ENCODE results near the gene NFE2.

- TF ChIP-seq CTCF (IDR thresholded peaks at IDR 0.05; ENCODE audit: low read length) = no peak
- TF ChIP-seq EZH2 (IDR thresholded peaks at IDR 0.05; ENCODE audit: borderline replicate concordance, low read length) = no peak
These were observed 23.0 kb downstream of the NFE2 start for GRCh38 chr12:54277823-54278276.

Measured in OCI-LY1 (cell line).